OCI-LY1 (cell line): ENCODE results near the gene IGLL5.

Experiments used
- H2AFZ ChIP-seq: fragments of 200-600 bp; sonication (generic), shearing (Covaris generic); 2 replicates; pipeline ENCODE4 v1.6.0; 2014; ENCODE audit warnings: antibody characterized with exemption, mild to moderate bottlenecking, low read length
- H3F3A ChIP-seq: fragments of 200-600 bp; sonication (generic), shearing (Covaris generic); 2 replicates; pipeline ENCODE4 v1.6.0; 2014; ENCODE audit warnings: mild to moderate bottlenecking, antibody characterized with exemption, low read length, moderate library complexity; ENCODE audit not compliant: insufficient read depth
- H3K27ac ChIP-seq: fragments of 200-600 bp; sonication (generic); 2 replicates; pipeline ENCODE4 v1.5.1; 2014; ENCODE audit warnings: low read length, mixed run types, mild to moderate bottlenecking, low read depth; ENCODE audit not compliant: poor library complexity, severe bottlenecking
- H3K27me3 ChIP-seq: fragments of 200-600 bp; sonication (generic); 2 replicates; pipeline ENCODE4 v1.6.0; 2014; ENCODE audit warnings: antibody characterized with exemption, mild to moderate bottlenecking, low read length, moderate library complexity; ENCODE audit not compliant: insufficient read depth
- H3K36me3 ChIP-seq: fragments of 200-600 bp; sonication (generic); 2 replicates; pipeline ENCODE4 v1.6.1; 2014; ENCODE audit warnings: mild to moderate bottlenecking, antibody characterized with exemption, low read length, moderate library complexity, mixed read lengths; ENCODE audit not compliant: insufficient read depth
- H3K4me1 ChIP-seq: fragments of 200-600 bp; sonication (generic); 2 replicates; pipeline ENCODE4 v1.5.1; 2014; ENCODE audit warnings: mild to moderate bottlenecking, low read length, moderate library complexity; ENCODE audit not compliant: insufficient read depth, severe bottlenecking
- H3K4me2 ChIP-seq: fragments of 200-600 bp; sonication (generic), shearing (Covaris generic); 2 replicates; pipeline ENCODE4 v1.6.1; 2014; ENCODE audit warnings: low read length
- H3K4me3 ChIP-seq: fragments of 200-600 bp; sonication (generic); 2 replicates; pipeline ENCODE4 v1.5.1; 2014; ENCODE audit warnings: low read length, low read depth, mild to moderate bottlenecking, mixed read lengths; ENCODE audit not compliant: poor library complexity, severe bottlenecking
- H3K79me2 ChIP-seq: fragments of 200-600 bp; shearing (Covaris generic); 2 replicates; pipeline ENCODE4 v1.6.1; 2016; ENCODE audit warnings: mixed run types, low read length, mixed read lengths; ENCODE audit not compliant: insufficient read depth
- H3K9ac ChIP-seq: fragments of 200-600 bp; sonication (generic), shearing (Covaris generic); 2 replicates; pipeline ENCODE4 v1.6.1; 2014; ENCODE audit warnings: mild to moderate bottlenecking, low read length, mixed read lengths
- H3K9me2 ChIP-seq: fragments of 200-600 bp; sonication (generic), shearing (Covaris generic); 2 replicates; pipeline ENCODE4 v1.6.1; 2014; ENCODE audit warnings: low read depth, mild to moderate bottlenecking, low read length, mixed read lengths
- H3K9me3 ChIP-seq: fragments of 200-600 bp; shearing (Covaris generic); 2 replicates; pipeline ENCODE4 v1.6.1; 2014; ENCODE audit warnings: low read length, mixed read lengths
- H4K20me1 ChIP-seq: fragments of 200-600 bp; sonication (generic), shearing (Covaris generic); 2 replicates; pipeline ENCODE4 v1.6.0; 2016; ENCODE audit warnings: mild to moderate bottlenecking, low read length; ENCODE audit not compliant: insufficient read depth
- CTCF ChIP-seq: fragments of 200-600 bp; sonication (generic), shearing (Covaris generic); IDR thresholded peaks from 2 replicates; pipeline ENCODE4 v1.5.1; 2017; ENCODE audit warnings: mild to moderate bottlenecking, antibody characterized with exemption, low read length, moderate library complexity, mixed read lengths
- EZH2 ChIP-seq: fragments of 200-600 bp; sonication (generic), shearing (Covaris generic); IDR thresholded peaks from 2 replicates; pipeline ENCODE4 v1.8.0; 2017; ENCODE audit warnings: borderline replicate concordance, mixed run types, mild to moderate bottlenecking, antibody characterized with exemption, low read length, moderate library complexity, mixed read lengths

The IGLL5 gene

GRCh38 chr22:22918297-22918965, 30.8 kb downstream of the IGLL5 start:
- Histone ChIP-seq H3K36me3 (peaks cover 15% of the 10 kb centered on the region; the same call in 1 of the 2 replicates), H3K27me3 (no peaks in the 10 kb centered on the region), H3K79me2 (peaks cover 4% of the 10 kb centered on the region; the same call in 1 of the 2 replicates), H3K4me1 (peaks cover 100% of the 10 kb centered on the region), H3K9ac (peak overlapping the region; percentile 97), H3K9me3 (no peaks in the 10 kb centered on the region), H3K9me2 (no peaks in the 10 kb centered on the region), H3K4me3 (peak overlapping the region; percentile 61), H3F3A (no peaks in the 10 kb centered on the region; the same call in 1 of the 2 replicates), H4K20me1 (no peaks in the 10 kb centered on the region), H3K4me2 (peak overlapping the region; percentile 75), H3K27ac (peak overlapping the region; percentile 99), H2AFZ (no peak overlapping the region)
- no peak for TF ChIP-seq EZH2
- no peak for TF ChIP-seq CTCF

- Histone ChIP-seq H3K79me2 (peaks cover 4% of the 10 kb centered on the region; the same call in 1 of the 2 replicates), H3K27ac (peak overlapping the region; percentile 99), H3K27me3 (no peaks in the 10 kb centered on the region), H3K9ac (peak overlapping the region; percentile 97), H4K20me1 (no peaks in the 10 kb centered on the region), H3K9me2 (no peaks in the 10 kb centered on the region), H3K36me3 (peaks cover 15% of the 10 kb centered on the region; the same call in 1 of the 2 replicates), H3K4me1 (peaks cover 100% of the 10 kb centered on the region), H3F3A (no peaks in the 10 kb centered on the region; the same call in 1 of the 2 replicates), H3K9me3 (no peaks in the 10 kb centered on the region), H2AFZ (no peak overlapping the region), H3K4me3 (peak overlapping the region; percentile 61), H3K4me2 (peak overlapping the region; percentile 75)
- TF ChIP-seq CTCF (no peak), EZH2 (no peak)
These were observed 31.4 kb downstream of the IGLL5 start for GRCh38 chr22:22919041-22919440.

GRCh38 chr22:22920104-22920654, 32.6 kb downstream of the IGLL5 start:
- Histone ChIP-seq H3K9ac (peak overlapping the region; percentile 97), H3K9me3 (no peaks in the 10 kb centered on the region)

More at GRCh38 chr22:22920104-22920654, 32.6 kb downstream of the IGLL5 start:
- peaks cover 15% of the 10 kb centered on the region; the same call in 1 of the 2 replicates for H3K36me3 ChIP-seq
- H3K4me2 ChIP-seq, result peak overlapping the region; percentile 75
- no peaks in the 10 kb centered on the region for H3K27me3 ChIP-seq
- no peak overlapping the region for H2AFZ ChIP-seq
- H3K4me3 ChIP-seq, result peak overlapping the region; percentile 61
- no peaks in the 10 kb centered on the region for H4K20me1 ChIP-seq
- no peak for TF ChIP-seq CTCF
- no peak for TF ChIP-seq EZH2
- H3K27ac ChIP-seq, result peak overlapping the region; percentile 99
- H3K9me2 ChIP-seq, result no peaks in the 10 kb centered on the region
- no peaks in the 10 kb centered on the region; the same call in 1 of the 2 replicates for H3F3A ChIP-seq
- peaks cover 100% of the 10 kb centered on the region for H3K4me1 ChIP-seq
- H3K79me2 ChIP-seq, result peaks cover 4% of the 10 kb centered on the region; the same call in 1 of the 2 replicates
